WTC11 (cell line): ENCODE data around the gene NR0B2. TPM values are rescaled to one million over a fixed set of nuclear protein-coding genes. Genes with fewer than 3 reads are reported as not detected.

Source experiments
- ATAC-seq: fragments of 200-7000 bp; cut with Tn5 transposase; 2 replicates; pipeline ENCODE4 v1.10.0; 2021; ENCODE audit warnings: mild to moderate bottlenecking, moderate library complexity
- CTCF ChIA-PET: fragments of 300-600 bp; sonication (Branson Sonifier 250); formaldehyde crosslinking; loops from one replicate; lab custom pipeline; 2021; ENCODE audit warnings: antibody characterized with exemption; lab: Charles Lee
- POLR2A ChIA-PET: fragments of 350-600 bp; sonication (Branson Sonifier 250); formaldehyde crosslinking; loops from one replicate; lab custom pipeline; 2021; ENCODE audit warnings: antibody characterized with exemption; lab: Charles Lee
- DNase-seq: peaks from one replicate; pipeline ENCODE4 v3.0.0; 2021; ENCODE audit warnings: low spot score
- H3K27ac Mint-ChIP-seq: 2 replicates; pipeline ENCODE4 v1.8.0; 2021; ENCODE audit warnings: mixed read lengths
- H3K27me3 Mint-ChIP-seq: 2 replicates; pipeline ENCODE4 v1.8.0; 2021; ENCODE audit warnings: low read depth, mild to moderate bottlenecking, moderate library complexity, mixed read lengths
- H3K36me3 Mint-ChIP-seq: 2 replicates; pipeline ENCODE4 v1.8.0; 2021; ENCODE audit warnings: mixed read lengths
- H3K4me1 Mint-ChIP-seq: 2 replicates; pipeline ENCODE4 v1.8.0; 2022; ENCODE audit warnings: mixed read lengths
- H3K4me3 Mint-ChIP-seq: 2 replicates; pipeline ENCODE4 v1.8.0; 2021; ENCODE audit warnings: mild to moderate bottlenecking, moderate library complexity, mixed read lengths
- H3K9me3 Mint-ChIP-seq: 2 replicates; pipeline ENCODE4 v1.8.0; 2021; ENCODE audit warnings: mixed read lengths
- CREB1 ChIP-seq: sonication (generic); formaldehyde crosslinking; IDR thresholded peaks from 2 replicates; pipeline ENCODE4 v1.8.0; 2023; ENCODE audit warnings: mild to moderate bottlenecking, missing genetic modification reagents
- FOXJ3 ChIP-seq: sonication (generic); formaldehyde crosslinking; IDR thresholded peaks from 2 replicates; pipeline ENCODE4 v1.9.0; 2021; ENCODE audit warnings: missing genetic modification reagents, mild to moderate bottlenecking, borderline replicate concordance
- HMGA2 ChIP-seq: fragments of 250-450 bp; sonication (Bioruptor Pico); IDR thresholded peaks from 2 replicates; pipeline ENCODE4 v1.4.0; 2021; ENCODE audit warnings: mild to moderate bottlenecking, moderate library complexity
- NR3C1 ChIP-seq: sonication (generic); formaldehyde crosslinking; conservative IDR thresholded peaks from 2 replicates; pipeline ENCODE4 v1.8.1; 2023; ENCODE audit warnings: low read depth, mild to moderate bottlenecking, missing genetic modification reagents
- PRDM15 ChIP-seq: sonication (generic); formaldehyde crosslinking; IDR thresholded peaks from 2 replicates; pipeline ENCODE4 v1.8.0; 2022; ENCODE audit warnings: missing genetic modification reagents
- PREB ChIP-seq: sonication (generic); formaldehyde crosslinking; IDR thresholded peaks from 2 replicates; pipeline ENCODE4 v1.8.1; 2022; ENCODE audit warnings: mild to moderate bottlenecking, missing genetic modification reagents, moderate library complexity, borderline replicate concordance
- RELA ChIP-seq: sonication (generic); formaldehyde crosslinking; IDR thresholded peaks from 2 replicates; pipeline ENCODE4 v1.8.1; 2022; ENCODE audit warnings: missing genetic modification reagents, mild to moderate bottlenecking, borderline replicate concordance
- SOX15 ChIP-seq: fragments of 250-450 bp; sonication (Bioruptor Pico); IDR thresholded peaks from 2 replicates; pipeline ENCODE4 v1.9.0; 2021; ENCODE audit warnings: mild to moderate bottlenecking
- ZNF138 ChIP-seq: sonication (generic); formaldehyde crosslinking; conservative IDR thresholded peaks from 2 replicates; pipeline ENCODE4 v1.8.1; 2022; ENCODE audit warnings: mild to moderate bottlenecking, moderate library complexity, missing genetic modification reagents
- ZNF281 ChIP-seq: sonication (generic); formaldehyde crosslinking; IDR thresholded peaks from 2 replicates; pipeline ENCODE4 v1.8.0; 2023; ENCODE audit warnings: mild to moderate bottlenecking, missing genetic modification reagents
- ZNF396 ChIP-seq: fragments of 250-450 bp; sonication (Bioruptor Pico); IDR thresholded peaks from 2 replicates; pipeline ENCODE4 v1.8.0; 2021; ENCODE audit warnings: mild to moderate bottlenecking, moderate library complexity, borderline replicate concordance
- ZSCAN18 ChIP-seq: fragments of 250-450 bp; sonication (Bioruptor Pico); IDR thresholded peaks from 2 replicates; pipeline ENCODE4 v2.1.2; 2022; ENCODE audit warnings: mild to moderate bottlenecking, moderate library complexity
- total RNA-seq: library from RNA; stranded (reverse); gene quantifications from 3 replicates; pipeline ENCODE4 v1.2.3, GENCODE V29; 2021
- TF ChIP-seq, protein P1 (sequence below): fragments of 250-450 bp; sonication (Bioruptor Pico); conservative IDR thresholded peaks from 2 replicates; pipeline ENCODE4 v1.9.0; 2021; ENCODE audit warnings: mild to moderate bottlenecking
- TF ChIP-seq, protein P2 (sequence below): fragments of 250-450 bp; sonication (Bioruptor Pico); IDR thresholded peaks from 2 replicates; pipeline ENCODE4 v1.8.0; 2021; ENCODE audit warnings: mild to moderate bottlenecking

Gene NR0B2
- total RNA-seq, 1 experiment from 2014 or later: not detected

DNA sequence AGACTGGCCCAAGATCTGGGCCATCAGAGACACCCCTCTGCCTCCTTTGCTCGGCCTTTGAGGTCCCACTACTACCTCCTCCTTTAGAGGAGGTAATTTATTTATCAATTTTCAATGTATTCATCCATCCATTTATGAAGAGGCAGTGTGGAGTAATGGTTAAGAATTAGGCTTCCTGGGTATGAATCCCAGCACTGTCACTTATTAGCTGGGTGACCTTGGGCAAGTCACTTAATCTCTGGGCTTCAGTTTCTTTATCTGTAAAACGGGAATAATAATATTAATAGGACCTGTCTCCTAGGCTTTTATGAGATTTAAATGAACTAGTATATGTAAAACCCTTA lies 1.7 kb downstream of the NR0B2 start:
- no peaks in the 10 kb centered on the region for H3K36me3 Mint-ChIP-seq
- no peak overlapping the region for H3K4me3 Mint-ChIP-seq
- no peaks in the 10 kb centered on the region for H3K9me3 Mint-ChIP-seq
- H3K27ac Mint-ChIP-seq: no peak overlapping the region
- POLR2A ChIA-PET: no interaction called here
- no peak for ATAC-seq
- CTCF ChIA-PET: no interaction called here
- no peak for TF ChIP-seq ZSCAN18
- TF ChIP-seq PREB (CRISPR knock-in tag): no peak
- TF ChIP-seq, protein P1, sequence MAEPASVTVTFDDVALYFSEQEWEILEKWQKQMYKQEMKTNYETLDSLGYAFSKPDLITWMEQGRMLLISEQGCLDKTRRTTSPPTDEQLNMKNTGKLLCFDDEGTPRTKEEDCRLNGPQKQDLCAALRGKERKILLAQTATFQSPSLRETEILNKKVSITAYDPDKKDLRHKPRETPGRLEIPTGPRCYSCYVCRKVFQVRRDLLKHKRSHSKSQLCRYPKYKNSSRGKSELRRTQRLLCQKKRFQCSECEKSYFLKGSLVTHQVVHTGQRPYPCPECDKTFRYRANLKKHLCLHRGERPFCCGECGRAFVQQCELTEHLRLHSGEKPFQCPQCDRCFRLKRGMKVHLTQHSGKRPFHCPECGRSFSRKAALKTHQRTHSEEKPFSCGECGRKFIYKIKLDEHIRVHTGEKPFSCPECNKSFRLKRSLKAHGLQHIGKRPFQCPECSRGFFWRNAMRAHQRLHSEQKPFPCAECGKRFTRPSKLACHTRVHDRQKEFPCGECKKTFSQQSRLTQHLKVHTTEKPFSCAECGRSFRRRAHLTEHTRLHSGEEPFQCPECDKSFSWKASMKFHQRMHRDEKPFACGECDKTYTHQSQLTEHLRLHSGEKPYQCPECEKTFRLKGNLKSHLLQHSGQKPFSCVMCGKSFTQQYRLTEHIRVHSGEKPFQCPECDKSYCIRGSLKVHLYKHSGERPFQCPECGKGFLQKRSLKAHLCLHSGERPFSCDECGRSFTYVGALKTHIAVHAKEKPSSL (CRISPR knock-in tag): no peak
- no peak for TF ChIP-seq ZNF281 (CRISPR knock-in tag)
- TF ChIP-seq PRDM15 (CRISPR knock-in tag): no peak
- TF ChIP-seq SOX15 (CRISPR knock-in tag): no peak
- no peak for TF ChIP-seq FOXJ3 (CRISPR knock-in tag)
- TF ChIP-seq, protein P2, sequence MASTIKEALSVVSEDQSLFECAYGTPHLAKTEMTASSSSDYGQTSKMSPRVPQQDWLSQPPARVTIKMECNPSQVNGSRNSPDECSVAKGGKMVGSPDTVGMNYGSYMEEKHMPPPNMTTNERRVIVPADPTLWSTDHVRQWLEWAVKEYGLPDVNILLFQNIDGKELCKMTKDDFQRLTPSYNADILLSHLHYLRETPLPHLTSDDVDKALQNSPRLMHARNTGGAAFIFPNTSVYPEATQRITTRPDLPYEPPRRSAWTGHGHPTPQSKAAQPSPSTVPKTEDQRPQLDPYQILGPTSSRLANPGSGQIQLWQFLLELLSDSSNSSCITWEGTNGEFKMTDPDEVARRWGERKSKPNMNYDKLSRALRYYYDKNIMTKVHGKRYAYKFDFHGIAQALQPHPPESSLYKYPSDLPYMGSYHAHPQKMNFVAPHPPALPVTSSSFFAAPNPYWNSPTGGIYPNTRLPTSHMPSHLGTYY: no peak
- no peak for TF ChIP-seq ZNF138 (CRISPR knock-in tag)
- no peak for TF ChIP-seq RELA (CRISPR knock-in tag)
- no peak for TF ChIP-seq ZNF396 (CRISPR knock-in tag)
- no peak for TF ChIP-seq HMGA2 (CRISPR knock-in tag)
- TF ChIP-seq NR3C1 (CRISPR knock-in tag): no peak
- no peak for TF ChIP-seq CREB1
- H3K4me1 Mint-ChIP-seq: no peaks in the 10 kb centered on the region
- no peak for DNase-seq
- H3K27me3 Mint-ChIP-seq: peaks cover 12% of the 10 kb centered on the region
